ENCODE results near the gene ACSF3.

ACSF3 gene

GRCh38 chr16:89174055-89174827, 80.6 kb downstream of the ACSF3 start:
- H3K4me3 ChIP-seq (ENCODE audit: control insufficient read depth in 1 of 7, extremely low read depth in 1 of 7, insufficient read depth in 4 of 7, low read depth in 2 of 7, low read length in 6 of 7): no peak overlapping the region

GRCh38 chr16:89174877-89175276, 81.2 kb downstream of the ACSF3 start:
- DNase-seq: no peak
- H3K9me3 ChIP-seq (ENCODE audit: control extremely low read depth in 1 of 5, control insufficient read depth in 4 of 5, insufficient read depth in 2 of 5, low read depth in 1 of 5, low read length in 4 of 5): no peaks in the 10 kb centered on the region
- WGBS (ENCODE audit: insufficient coverage): 94% methylated on average over 14 of the region's 14 CpGs
- H3K4me1 ChIP-seq (ENCODE audit: control extremely low read depth in 1 of 4, control insufficient read depth in 4 of 4, insufficient read depth in 4 of 4, low read length in 3 of 4): peaks cover 0 to 21% (median 15%) of the 10 kb centered on the region in 4 experiments
- no peak overlapping the region for H3K4me3 ChIP-seq (ENCODE audit: control insufficient read depth in 1 of 7, extremely low read depth in 1 of 7, insufficient read depth in 4 of 7, low read depth in 2 of 7, low read length in 6 of 7)
- POLR2A ChIA-PET: no interaction called here
- H3K36me3 ChIP-seq (ENCODE audit: control insufficient read depth in 4 of 4, insufficient read depth in 4 of 4, low read length in 3 of 4): no peaks in the 10 kb centered on the region
- CTCF ChIA-PET: no interaction called here
- H3K27ac ChIP-seq (ENCODE audit: insufficient read depth in 1 of 2, low read depth in 1 of 2, low read length in 2 of 2, poor library complexity in 1 of 2, severe bottlenecking in 2 of 2): no peak overlapping the region
- peaks cover 0 to 11% (median 5%) of the 10 kb centered on the region in 5 experiments for H3K27me3 ChIP-seq (replicated peaks in 2 of 5; ENCODE audit: control insufficient read depth in 4 of 5, insufficient read depth in 5 of 5, low read length in 4 of 5)

More at GRCh38 chr16:89174055-89174827, 80.6 kb downstream of the ACSF3 start:
- Histone ChIP-seq H3K27ac (ENCODE audit: insufficient read depth in 1 of 2, low read depth in 1 of 2, low read length in 2 of 2, poor library complexity in 1 of 2, severe bottlenecking in 2 of 2) (no peak overlapping the region), H3K36me3 (ENCODE audit: control insufficient read depth in 4 of 4, insufficient read depth in 4 of 4, low read length in 3 of 4) (no peaks in the 10 kb centered on the region), H3K9me3 (ENCODE audit: control extremely low read depth in 1 of 5, control insufficient read depth in 4 of 5, insufficient read depth in 2 of 5, low read depth in 1 of 5, low read length in 4 of 5) (no peaks in the 10 kb centered on the region), H3K27me3 (replicated peaks in 2 of 5; ENCODE audit: control insufficient read depth in 4 of 5, insufficient read depth in 5 of 5, low read length in 4 of 5) (peaks cover 0 to 17% (median 5%) of the 10 kb centered on the region in 5 experiments), H3K4me1 (ENCODE audit: control extremely low read depth in 1 of 4, control insufficient read depth in 4 of 4, insufficient read depth in 4 of 4, low read length in 3 of 4) (peaks cover 0 to 21% (median 15%) of the 10 kb centered on the region in 4 experiments)
- 96% methylated on average over 21 of the region's 23 CpGs for WGBS (ENCODE audit: insufficient coverage)
- POLR2A ChIA-PET: no interaction called here
- no peak for DNase-seq
- CTCF ChIA-PET: interaction anchor here (0.8 to 1.4 kb wide), 2 partner anchors 18 to 40 kb away, joined by 3 to 4 read pairs; no protein-coding TSS in a partner anchor

- DNase-seq: no peak
- WGBS (ENCODE audit: insufficient coverage): 55% methylated on average over 16 of the region's 20 CpGs
- H3K4me1 ChIP-seq (ENCODE audit: control extremely low read depth in 1 of 4, control insufficient read depth in 4 of 4, insufficient read depth in 4 of 4, low read length in 3 of 4): peaks cover 0 to 17% (median 14%) of the 10 kb centered on the region in 4 experiments
- no peaks in the 10 kb centered on the region for H3K9me3 ChIP-seq (ENCODE audit: control extremely low read depth in 1 of 5, control insufficient read depth in 4 of 5, insufficient read depth in 2 of 5, low read depth in 1 of 5, low read length in 4 of 5)
- ChIA-PET CTCF (no interaction called here), POLR2A (no interaction called here)
- H3K27me3 ChIP-seq (replicated peaks in 2 of 5; ENCODE audit: control insufficient read depth in 4 of 5, insufficient read depth in 5 of 5, low read length in 4 of 5): peaks cover 0 to 4% (median 0%) of the 10 kb centered on the region in 5 experiments
- H3K27ac ChIP-seq (ENCODE audit: insufficient read depth in 1 of 2, low read depth in 1 of 2, low read length in 2 of 2, poor library complexity in 1 of 2, severe bottlenecking in 2 of 2): no peak overlapping the region
- no peak overlapping the region for H3K4me3 ChIP-seq (ENCODE audit: control insufficient read depth in 1 of 7, extremely low read depth in 1 of 7, insufficient read depth in 4 of 7, low read depth in 2 of 7, low read length in 6 of 7)
- no peaks in the 10 kb centered on the region for H3K36me3 ChIP-seq (ENCODE audit: control insufficient read depth in 4 of 4, insufficient read depth in 4 of 4, low read length in 3 of 4)
Measured at GRCh38 chr16:89175280-89176146, 81.9 kb downstream of the ACSF3 start.

- Histone ChIP-seq H3K27ac (ENCODE audit: insufficient read depth in 1 of 2, low read depth in 1 of 2, low read length in 2 of 2, poor library complexity in 1 of 2, severe bottlenecking in 2 of 2) (no peak overlapping the region), H3K27me3 (replicated peaks in 2 of 5; ENCODE audit: control insufficient read depth in 4 of 5, insufficient read depth in 5 of 5, low read length in 4 of 5) (peaks cover 0 to 3% (median 0%) of the 10 kb centered on the region in 5 experiments), H3K4me3 (ENCODE audit: control insufficient read depth in 1 of 7, extremely low read depth in 1 of 7, insufficient read depth in 4 of 7, low read depth in 2 of 7, low read length in 6 of 7) (no peak overlapping the region), H3K36me3 (ENCODE audit: control insufficient read depth in 4 of 4, insufficient read depth in 4 of 4, low read length in 3 of 4) (no peaks in the 10 kb centered on the region), H3K9me3 (ENCODE audit: control extremely low read depth in 1 of 5, control insufficient read depth in 4 of 5, insufficient read depth in 2 of 5, low read depth in 1 of 5, low read length in 4 of 5) (no peaks in the 10 kb centered on the region), H3K4me1 (ENCODE audit: control extremely low read depth in 1 of 4, control insufficient read depth in 4 of 4, insufficient read depth in 4 of 4, low read length in 3 of 4) (peaks cover 0 to 11% (median 8%) of the 10 kb centered on the region in 4 experiments)
- CTCF ChIA-PET: interaction anchor here (0.5 kb wide), 1 partner anchor 144 kb away, joined by 3 read pairs; no protein-coding TSS in a partner anchor
- POLR2A ChIA-PET: no interaction called here
- WGBS (ENCODE audit: insufficient coverage): 96% methylated on average over 18 of the region's 27 CpGs
- DNase-seq: no peak
Measured at GRCh38 chr16:89176147-89176690, 82.6 kb downstream of the ACSF3 start.

- Histone ChIP-seq H3K4me1 (ENCODE audit: control extremely low read depth in 1 of 4, control insufficient read depth in 4 of 4, insufficient read depth in 4 of 4, low read length in 3 of 4) (peaks cover 0 to 10% (median 6%) of the 10 kb centered on the region in 4 experiments), H3K4me3 (ENCODE audit: control insufficient read depth in 1 of 7, extremely low read depth in 1 of 7, insufficient read depth in 4 of 7, low read depth in 2 of 7, low read length in 6 of 7) (no peak overlapping the region), H3K27ac (ENCODE audit: insufficient read depth in 1 of 2, low read depth in 1 of 2, low read length in 2 of 2, poor library complexity in 1 of 2, severe bottlenecking in 2 of 2) (no peak overlapping the region), H3K27me3 (replicated peaks in 2 of 5; ENCODE audit: control insufficient read depth in 4 of 5, insufficient read depth in 5 of 5, low read length in 4 of 5) (peaks cover 0 to 3% (median 0%) of the 10 kb centered on the region in 5 experiments), H3K36me3 (ENCODE audit: control insufficient read depth in 4 of 4, insufficient read depth in 4 of 4, low read length in 3 of 4) (no peaks in the 10 kb centered on the region), H3K9me3 (ENCODE audit: control extremely low read depth in 1 of 5, control insufficient read depth in 4 of 5, insufficient read depth in 2 of 5, low read depth in 1 of 5, low read length in 4 of 5) (no peaks in the 10 kb centered on the region)
- no peak for DNase-seq
- WGBS (ENCODE audit: insufficient coverage): 97% methylated on average over 5 of the region's 9 CpGs
- POLR2A ChIA-PET: no interaction called here
- CTCF ChIA-PET: interaction anchor here (0.5 to 1.1 kb wide), 2 partner anchors 145 to 358 kb away, joined by 3 read pairs; no protein-coding TSS in a partner anchor
Measured at GRCh38 chr16:89176717-89177116, 83.1 kb downstream of the ACSF3 start.

- H3K4me3 ChIP-seq (ENCODE audit: control insufficient read depth in 1 of 7, extremely low read depth in 1 of 7, insufficient read depth in 4 of 7, low read depth in 2 of 7, low read length in 6 of 7): no peak overlapping the region
- DNase-seq: no peak
- WGBS (ENCODE audit: insufficient coverage): over 99% methylated on average over 8 of the region's 12 CpGs
- CTCF ChIA-PET: interaction anchor here (1.1 kb wide), 1 partner anchor 359 kb away, joined by 3 read pairs; no protein-coding TSS in a partner anchor
- no peaks in the 10 kb centered on the region for H3K9me3 ChIP-seq (ENCODE audit: control extremely low read depth in 1 of 5, control insufficient read depth in 4 of 5, insufficient read depth in 2 of 5, low read depth in 1 of 5, low read length in 4 of 5)
- peaks cover 0 to 8% (median 4%) of the 10 kb centered on the region in 4 experiments for H3K4me1 ChIP-seq (ENCODE audit: control extremely low read depth in 1 of 4, control insufficient read depth in 4 of 4, insufficient read depth in 4 of 4, low read length in 3 of 4)
- no peaks in the 10 kb centered on the region for H3K36me3 ChIP-seq (ENCODE audit: control insufficient read depth in 4 of 4, insufficient read depth in 4 of 4, low read length in 3 of 4)
- peaks cover 0 to 3% (median 0%) of the 10 kb centered on the region in 5 experiments for H3K27me3 ChIP-seq (replicated peaks in 2 of 5; ENCODE audit: control insufficient read depth in 4 of 5, insufficient read depth in 5 of 5, low read length in 4 of 5)
- POLR2A ChIA-PET: no interaction called here
- no peak overlapping the region for H3K27ac ChIP-seq (ENCODE audit: insufficient read depth in 1 of 2, low read depth in 1 of 2, low read length in 2 of 2, poor library complexity in 1 of 2, severe bottlenecking in 2 of 2)
Measured at GRCh38 chr16:89177501-89177900, 83.8 kb downstream of the ACSF3 start.
